HTERT RPE-1 (cell line): ENCODE data around the gene HTR3A.

Source experiments
- in situ Hi-C: fragments of 300-500 bp; cut with MboI; formaldehyde crosslinking; loops from 4 replicates; pipeline ENCODE4 v1.14.3; 2020; ENCODE audit warnings: low sequenced_read_pairs

The HTR3A gene

GRCh38 chr11:113977701-113978100, 2.8 kb downstream of the HTR3A start:
- in situ Hi-C loops, result no loop called here

GRCh38 chr11:113979431-113979830, 4.5 kb downstream of the HTR3A start:
- in situ Hi-C loops, result no loop called here

GRCh38 chr11:113980785-113981184, 5.9 kb downstream of the HTR3A start:
- in situ Hi-C loops, result no loop called here

GRCh38 chr11:113982306-113982705, 7.4 kb downstream of the HTR3A start:
- in situ Hi-C loops, result no loop called here

GRCh38 chr11:113984781-113985180, 9.9 kb downstream of the HTR3A start:
- in situ Hi-C loops, result no loop called here

GRCh38 chr11:113985906-113986305, 11.0 kb downstream of the HTR3A start:
- in situ Hi-C loops, result no loop called here

GRCh38 chr11:113986351-113987140, 11.6 kb downstream of the HTR3A start:
- in situ Hi-C loops, result no loop called here

GRCh38 chr11:113989381-113989780, 14.5 kb downstream of the HTR3A start:
- in situ Hi-C loops, result no loop called here

- in situ Hi-C loops, result no loop called here
These were observed 15.0 kb downstream of the HTR3A start for GRCh38 chr11:113989916-113990315.

- in situ Hi-C loops, result no loop called here
These were observed 16.3 kb downstream of the HTR3A start for GRCh38 chr11:113991170-113991569.

GRCh38 chr11:113991718-113992458, 17.0 kb downstream of the HTR3A start:
- in situ Hi-C loops, result no loop called here

GRCh38 chr11:113992459-113993110, 17.7 kb downstream of the HTR3A start:
- in situ Hi-C loops, result no loop called here

GRCh38 chr11:113994077-113994954, 19.4 kb downstream of the HTR3A start:
- in situ Hi-C loops, result no loop called here

- in situ Hi-C loops, result no loop called here
These were observed 22.6 kb downstream of the HTR3A start for GRCh38 chr11:113997473-113997872.

- in situ Hi-C loops, result no loop called here
These were observed 23.7 kb downstream of the HTR3A start for GRCh38 chr11:113998574-113998973.

GRCh38 chr11:114000526-114000925, 25.6 kb downstream of the HTR3A start:
- in situ Hi-C loops, result no loop called here

GRCh38 chr11:114001416-114001815, 26.5 kb downstream of the HTR3A start:
- in situ Hi-C loops, result no loop called here

GRCh38 chr11:114008331-114008730, 33.4 kb downstream of the HTR3A start:
- in situ Hi-C loops, result no loop called here

GRCh38 chr11:114010931-114011330, 36.0 kb downstream of the HTR3A start:
- in situ Hi-C loops, result no loop called here

GRCh38 chr11:114011443-114011842, 36.5 kb downstream of the HTR3A start:
- in situ Hi-C loops, result no loop called here

GRCh38 chr11:114015117-114015516, 40.2 kb downstream of the HTR3A start:
- in situ Hi-C loops, result no loop called here
